ENCODE data around the gene SLC4A4. TPM values are rescaled to one million over a fixed set of nuclear protein-coding genes. Genes with fewer than 3 reads are reported as not detected.

Gene SLC4A4
- total and polyA plus RNA-seq, 2 of the 8 experiments (the other 6 are each of a cell fraction or from before 2014, with no cell fraction given), result 0.67 to 2.8 TPM

- TF ChIP-seq RFX5 (IDR thresholded peaks at IDR 0.05; ENCODE audit: borderline replicate concordance, low read depth, low read length) (no peak), RAD21 (IDR thresholded peaks at IDR 0.05 in 1 of 2, conservative IDR thresholded peaks at IDR 0.05 in 1 of 2; ENCODE audit: low read depth in 2 of 2, low read length in 2 of 2) (no peak), USF2 (IDR thresholded peaks at IDR 0.05; ENCODE audit: low read length) (no peak)
Observed at GRCh38 chr4:71334465-71334882, 4.3 kb upstream of the SLC4A4 start (continued).

Data from H1 (cell line).